ENCODE data around the gene HDGFL2.

HDGFL2 gene

DNA sequence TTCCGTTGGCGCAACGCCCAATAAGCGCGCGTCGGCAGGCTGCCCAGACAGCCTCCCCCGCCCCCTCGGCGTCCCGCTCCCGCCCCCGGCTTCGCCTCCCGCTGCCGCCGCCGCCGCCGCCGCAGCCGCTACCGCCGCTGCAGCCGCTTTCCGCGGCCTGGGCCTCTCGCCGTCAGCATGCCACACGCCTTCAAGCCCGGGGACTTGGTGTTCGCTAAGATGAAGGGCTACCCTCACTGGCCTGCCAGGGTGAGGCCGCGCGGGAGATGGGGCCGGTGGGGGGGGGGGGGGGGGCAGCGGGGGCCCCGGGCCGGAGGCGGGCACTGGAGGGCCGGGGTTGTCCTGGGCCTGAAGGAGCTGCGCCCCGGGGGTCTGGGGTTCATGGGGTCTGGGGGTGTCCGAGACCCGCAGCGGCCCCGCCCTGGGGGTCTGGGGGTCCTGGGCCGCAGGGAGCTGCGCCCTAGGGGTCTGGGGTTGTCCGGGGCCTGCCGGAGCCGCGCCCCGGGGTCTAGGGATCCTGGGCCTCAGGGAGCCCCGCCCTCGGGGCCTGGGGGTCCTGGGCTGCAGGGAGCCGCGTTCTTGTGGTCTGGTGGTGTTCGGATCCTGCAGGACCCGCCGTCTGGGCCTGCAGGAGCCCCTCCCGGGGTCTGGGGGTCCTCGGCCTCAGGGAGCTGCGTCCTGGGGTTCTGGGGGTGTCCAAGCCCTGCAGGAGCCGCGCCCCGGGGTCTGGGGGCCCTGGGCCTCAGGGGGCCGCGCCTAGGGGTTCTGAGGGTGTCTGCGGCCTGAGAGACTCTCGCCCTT is at the start of gene HDGFL2:
TSS of gene HDGFL2 (plus strand) at position 124 of the 801 bp plus-strand sequence. CDS start at position 178, 54 bp downstream.
- Mint-ChIP-seq H3K27ac (peak within 1 kb of the TSS; percentile 22 to 51 (median 22)), H3K27me3 (ENCODE audit: low read depth) (no peaks in the 10 kb centered on the region), H3K4me3 (peak within 1 kb of the TSS; percentile 88 to 90 (median 90)), H3K4me1 (peaks cover 8% of the 10 kb centered on the region), H3K36me3 (ENCODE audit: low read depth) (peaks cover 11% of the 10 kb centered on the region), H3K9me3 (no peaks in the 10 kb centered on the region)
- TF ChIP-seq, protein P1, sequence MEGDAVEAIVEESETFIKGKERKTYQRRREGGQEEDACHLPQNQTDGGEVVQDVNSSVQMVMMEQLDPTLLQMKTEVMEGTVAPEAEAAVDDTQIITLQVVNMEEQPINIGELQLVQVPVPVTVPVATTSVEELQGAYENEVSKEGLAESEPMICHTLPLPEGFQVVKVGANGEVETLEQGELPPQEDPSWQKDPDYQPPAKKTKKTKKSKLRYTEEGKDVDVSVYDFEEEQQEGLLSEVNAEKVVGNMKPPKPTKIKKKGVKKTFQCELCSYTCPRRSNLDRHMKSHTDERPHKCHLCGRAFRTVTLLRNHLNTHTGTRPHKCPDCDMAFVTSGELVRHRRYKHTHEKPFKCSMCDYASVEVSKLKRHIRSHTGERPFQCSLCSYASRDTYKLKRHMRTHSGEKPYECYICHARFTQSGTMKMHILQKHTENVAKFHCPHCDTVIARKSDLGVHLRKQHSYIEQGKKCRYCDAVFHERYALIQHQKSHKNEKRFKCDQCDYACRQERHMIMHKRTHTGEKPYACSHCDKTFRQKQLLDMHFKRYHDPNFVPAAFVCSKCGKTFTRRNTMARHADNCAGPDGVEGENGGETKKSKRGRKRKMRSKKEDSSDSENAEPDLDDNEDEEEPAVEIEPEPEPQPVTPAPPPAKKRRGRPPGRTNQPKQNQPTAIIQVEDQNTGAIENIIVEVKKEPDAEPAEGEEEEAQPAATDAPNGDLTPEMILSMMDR (IDR thresholded peaks at IDR 0.05; ENCODE audit: unreplicated experiment in 3 of 3) = no peak

DNA sequence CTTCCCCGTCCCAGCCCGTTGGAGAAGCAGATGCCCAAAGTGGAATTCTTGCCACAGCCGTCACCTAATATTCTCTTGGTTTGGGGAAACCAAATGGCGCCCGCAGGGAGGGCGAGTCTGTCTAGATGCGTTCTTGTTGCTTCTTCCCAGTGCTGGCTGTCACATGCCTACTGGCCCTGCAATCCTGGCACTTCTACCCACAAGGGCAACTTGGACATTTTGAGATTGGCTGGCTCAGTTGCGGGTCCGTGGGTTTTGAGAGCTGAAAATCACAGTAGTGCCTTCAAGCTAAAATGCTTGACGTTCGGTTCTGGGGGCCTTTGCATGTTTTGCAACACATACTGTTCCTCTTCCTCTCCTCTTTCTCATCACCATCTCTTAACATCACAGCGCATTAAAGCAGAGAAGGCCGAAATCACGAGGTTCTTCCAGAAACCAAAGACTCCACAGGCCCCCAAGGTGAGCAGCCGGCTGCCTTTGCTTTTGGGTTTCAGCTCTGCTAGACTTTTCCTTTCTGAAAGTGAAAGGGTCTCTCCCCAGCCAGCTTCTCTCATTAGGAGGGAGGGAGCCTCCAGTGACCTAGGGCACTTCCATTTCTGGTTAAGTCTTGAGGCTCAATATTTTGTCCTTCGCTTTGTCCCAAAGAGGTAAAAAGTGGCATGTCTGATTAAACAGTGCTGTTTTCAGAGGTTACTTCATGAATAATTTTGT is 48.5 kb upstream of the HDGFL2 start:
- peaks cover 3% of the 10 kb centered on the region for H3K27me3 Mint-ChIP-seq (ENCODE audit: low read depth)
- peaks cover 6% of the 10 kb centered on the region for H3K4me1 Mint-ChIP-seq
- no peaks in the 10 kb centered on the region for H3K9me3 Mint-ChIP-seq
- TF ChIP-seq, protein P1 (IDR thresholded peaks at IDR 0.05; ENCODE audit: unreplicated experiment in 3 of 3) = no peak
- H3K27ac Mint-ChIP-seq = no peak overlapping the region
- no peak overlapping the region for H3K4me3 Mint-ChIP-seq
- H3K36me3 Mint-ChIP-seq (ENCODE audit: low read depth) = peaks cover 32% of the 10 kb centered on the region

DNA sequence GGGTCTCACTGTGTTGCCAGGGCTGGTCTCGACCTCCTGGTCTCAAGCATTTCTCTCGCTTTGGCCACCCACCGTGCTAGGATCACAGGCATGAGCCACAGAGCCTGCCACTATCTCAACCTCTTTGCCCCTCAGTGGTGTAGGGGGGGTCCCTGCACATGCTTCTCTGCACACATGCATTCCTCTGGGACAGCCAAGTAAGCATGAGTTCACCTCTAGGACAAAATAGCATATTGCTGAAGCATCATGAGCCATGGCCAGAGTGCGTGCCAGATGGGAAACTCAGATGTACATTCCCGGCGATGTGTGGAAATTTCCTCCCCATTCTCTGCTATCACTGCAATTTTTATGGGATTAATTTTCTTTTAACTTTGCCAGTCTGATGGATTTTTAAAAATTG is 46.6 kb upstream of the HDGFL2 start:
- Mint-ChIP-seq H3K4me3 (no peak overlapping the region), H3K27me3 (ENCODE audit: low read depth) (peaks cover 3% of the 10 kb centered on the region), H3K4me1 (peaks cover 23% of the 10 kb centered on the region), H3K36me3 (ENCODE audit: low read depth) (peaks cover 44% of the 10 kb centered on the region), H3K27ac (peak overlapping the region in 1 of 3 experiments; percentile 63), H3K9me3 (no peaks in the 10 kb centered on the region)
- TF ChIP-seq, protein P1 (IDR thresholded peaks at IDR 0.05; ENCODE audit: unreplicated experiment in 3 of 3) = no peak

DNA sequence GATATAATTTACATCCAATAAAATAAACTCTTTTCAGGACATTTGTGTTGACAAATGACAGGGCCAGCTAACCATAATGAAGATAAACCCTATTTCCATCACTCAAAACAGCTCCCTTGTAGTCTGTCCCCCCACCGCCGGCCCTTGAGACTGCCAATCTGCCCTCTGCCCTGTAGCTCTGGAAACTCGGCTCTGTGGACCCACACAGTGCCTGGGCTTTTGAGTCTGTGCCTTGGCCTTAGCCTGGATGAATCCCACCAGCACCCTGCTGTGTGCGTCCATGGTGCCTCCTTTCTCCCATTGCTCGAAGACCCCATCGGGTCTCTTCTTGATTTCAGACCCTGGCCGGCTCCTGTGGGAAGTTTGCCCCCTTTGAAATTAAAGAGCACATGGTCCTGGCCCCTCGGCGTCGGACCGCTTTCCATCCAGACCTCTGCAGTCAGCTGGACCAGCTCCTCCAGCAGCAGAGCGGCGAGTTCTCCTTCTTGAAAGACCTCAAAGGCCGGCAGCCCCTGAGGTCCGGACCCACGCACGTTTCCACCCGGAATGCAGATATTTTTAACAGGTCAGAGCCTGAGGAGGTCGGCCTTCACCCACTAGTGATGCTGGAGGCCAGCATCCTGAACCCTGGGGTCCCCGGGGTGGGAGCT is 43.6 kb upstream of the HDGFL2 start:
- Mint-ChIP-seq H3K27me3 (ENCODE audit: low read depth) (peaks cover 3% of the 10 kb centered on the region), H3K4me3 (no peak overlapping the region)

DNA sequence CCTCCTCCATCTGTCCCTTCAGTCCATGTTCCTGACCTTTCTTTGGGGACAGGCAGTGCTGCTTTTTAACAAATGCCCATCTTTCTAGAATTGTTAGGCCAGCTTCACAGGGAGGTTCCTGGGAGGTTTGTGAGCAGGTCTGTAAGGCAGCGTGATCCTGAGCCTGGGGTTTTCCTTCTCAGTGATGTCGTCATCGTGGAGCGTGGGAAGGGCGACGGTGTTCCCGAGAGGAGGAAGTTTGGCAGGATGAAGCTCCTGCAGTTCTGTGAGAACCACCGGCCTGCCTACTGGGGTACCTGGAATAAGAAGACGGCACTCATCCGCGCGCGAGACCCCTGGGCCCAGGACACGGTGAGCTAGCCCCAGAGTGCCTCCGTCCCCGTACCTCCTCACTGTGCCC is 42.8 kb upstream of the HDGFL2 start:
- Mint-ChIP-seq H3K9me3 (no peaks in the 10 kb centered on the region), H3K27me3 (ENCODE audit: low read depth) (peaks cover 3% of the 10 kb centered on the region), H3K27ac (peak overlapping the region in 2 of 3 experiments; percentile 21 to 56), H3K36me3 (ENCODE audit: low read depth) (peaks cover 42% of the 10 kb centered on the region), H3K4me3 (no peak overlapping the region), H3K4me1 (peaks cover 23% of the 10 kb centered on the region)
- TF ChIP-seq, protein P1 (IDR thresholded peaks at IDR 0.05; ENCODE audit: unreplicated experiment in 3 of 3) = no peak

More for the DNA sequence above, 43.6 kb upstream of the HDGFL2 start:
- H3K27ac Mint-ChIP-seq = no peak overlapping the region
- H3K9me3 Mint-ChIP-seq = no peaks in the 10 kb centered on the region
- peaks cover 23% of the 10 kb centered on the region for H3K4me1 Mint-ChIP-seq
- peaks cover 49% of the 10 kb centered on the region for H3K36me3 Mint-ChIP-seq (ENCODE audit: low read depth)
- TF ChIP-seq, protein P1 (IDR thresholded peaks at IDR 0.05; ENCODE audit: unreplicated experiment in 3 of 3) = no peak
